Coronary artery (tissue), 2 donors: Measurements from ENCODE around the gene SCYGR1.
"Not testable (repeated sequence)": the region's sequence is repeated elsewhere in the genome, so short reads cannot be mapped to it uniquely, and the experiment has no call there.

Source experiments
- DNase-seq: peaks from one replicate; pipeline ENCODE4 v3.0.0-alpha.2; 2017; ENCODE audit warnings: low spot score
- H3K27ac ChIP-seq, 2 donors: fragments of 200-600 bp; sonication (generic); one replicate each; pipeline ENCODE4 v1.5.1; 2016 to 2019
- H3K4me3 ChIP-seq: fragments of 200-600 bp; sonication (generic); 2 replicates; pipeline ENCODE4 v1.5.1; 2016; ENCODE audit warnings: mild to moderate bottlenecking, moderate library complexity
- TF ChIP-seq, protein P1 (sequence below): fragments of 200-600 bp; sonication (generic); IDR thresholded peaks from one replicate; pipeline ENCODE4 v1.5.1; 2019; ENCODE audit warnings: antibody characterized with exemption

The SCYGR1 gene, protein sequence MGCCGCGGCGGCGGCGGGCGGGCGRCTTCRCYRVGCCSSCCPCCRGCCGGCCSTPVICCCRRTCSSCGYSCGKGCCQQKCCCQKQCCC

DNA sequence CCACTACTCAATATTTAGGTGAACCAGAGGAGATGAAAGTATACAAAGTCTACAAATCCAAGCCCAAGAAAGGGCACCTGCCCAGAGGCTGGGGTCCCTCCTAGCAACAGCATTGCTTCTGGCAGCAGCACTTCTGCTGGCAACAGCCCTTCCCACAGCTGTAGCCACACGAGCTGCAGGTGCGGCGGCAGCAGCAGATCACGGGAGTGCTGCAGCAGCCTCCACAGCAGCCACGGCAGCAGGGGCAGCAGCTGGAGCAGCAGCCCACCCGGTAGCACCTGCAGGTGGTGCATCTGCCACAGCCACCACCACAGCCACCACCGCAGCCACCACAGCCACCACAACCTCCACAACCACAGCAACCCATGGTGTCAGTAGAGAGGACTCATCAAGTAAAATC, at the start of gene SCYGR1:
SCYGR1 (minus strand) TSS at position 367 of the 400 bp plus-strand sequence; CDS start at position 367, 0 bp downstream.
- not testable (repeated sequence) for H3K4me3 ChIP-seq, DNase-seq, H3K27ac ChIP-seq

DNA sequence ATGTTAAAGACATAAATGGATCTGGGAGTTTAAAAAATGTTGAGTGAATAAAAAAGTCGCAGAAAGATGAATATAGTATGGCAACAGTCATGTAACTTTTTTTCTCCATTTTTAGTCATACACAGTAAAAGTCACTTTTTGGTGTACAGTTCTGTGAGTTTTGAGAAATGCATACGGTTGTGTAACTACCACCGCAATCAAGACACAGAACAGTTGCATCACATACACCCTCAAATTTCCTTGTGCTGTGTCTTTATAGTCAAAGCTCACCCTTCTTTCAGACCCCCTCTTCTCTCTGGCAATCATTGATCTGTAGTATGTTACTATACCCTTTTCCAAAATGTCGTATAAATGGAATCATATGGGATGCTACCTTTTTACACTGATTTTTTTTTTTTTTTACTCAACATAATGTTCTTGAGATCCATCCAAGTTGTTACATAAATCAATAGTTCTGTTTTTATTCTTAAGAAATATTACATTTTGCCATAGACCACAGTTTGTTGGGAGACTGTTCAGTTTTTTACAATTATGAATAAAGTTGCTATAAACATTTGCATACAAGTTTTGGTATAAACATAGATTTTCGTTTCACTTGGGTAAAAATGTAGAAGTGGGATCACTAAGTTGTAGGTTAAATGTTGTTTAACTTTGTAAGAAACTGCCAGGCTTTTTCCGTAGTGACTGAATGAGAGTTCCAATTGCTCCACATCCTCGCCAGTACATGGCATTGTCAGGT, 48.9 kb upstream of the SCYGR1 start:
- Histone ChIP-seq H3K4me3 (no peak overlapping the region), H3K27ac (no peak overlapping the region)
- no peak for DNase-seq
- TF ChIP-seq, protein P1, sequence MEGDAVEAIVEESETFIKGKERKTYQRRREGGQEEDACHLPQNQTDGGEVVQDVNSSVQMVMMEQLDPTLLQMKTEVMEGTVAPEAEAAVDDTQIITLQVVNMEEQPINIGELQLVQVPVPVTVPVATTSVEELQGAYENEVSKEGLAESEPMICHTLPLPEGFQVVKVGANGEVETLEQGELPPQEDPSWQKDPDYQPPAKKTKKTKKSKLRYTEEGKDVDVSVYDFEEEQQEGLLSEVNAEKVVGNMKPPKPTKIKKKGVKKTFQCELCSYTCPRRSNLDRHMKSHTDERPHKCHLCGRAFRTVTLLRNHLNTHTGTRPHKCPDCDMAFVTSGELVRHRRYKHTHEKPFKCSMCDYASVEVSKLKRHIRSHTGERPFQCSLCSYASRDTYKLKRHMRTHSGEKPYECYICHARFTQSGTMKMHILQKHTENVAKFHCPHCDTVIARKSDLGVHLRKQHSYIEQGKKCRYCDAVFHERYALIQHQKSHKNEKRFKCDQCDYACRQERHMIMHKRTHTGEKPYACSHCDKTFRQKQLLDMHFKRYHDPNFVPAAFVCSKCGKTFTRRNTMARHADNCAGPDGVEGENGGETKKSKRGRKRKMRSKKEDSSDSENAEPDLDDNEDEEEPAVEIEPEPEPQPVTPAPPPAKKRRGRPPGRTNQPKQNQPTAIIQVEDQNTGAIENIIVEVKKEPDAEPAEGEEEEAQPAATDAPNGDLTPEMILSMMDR: no peak

DNA sequence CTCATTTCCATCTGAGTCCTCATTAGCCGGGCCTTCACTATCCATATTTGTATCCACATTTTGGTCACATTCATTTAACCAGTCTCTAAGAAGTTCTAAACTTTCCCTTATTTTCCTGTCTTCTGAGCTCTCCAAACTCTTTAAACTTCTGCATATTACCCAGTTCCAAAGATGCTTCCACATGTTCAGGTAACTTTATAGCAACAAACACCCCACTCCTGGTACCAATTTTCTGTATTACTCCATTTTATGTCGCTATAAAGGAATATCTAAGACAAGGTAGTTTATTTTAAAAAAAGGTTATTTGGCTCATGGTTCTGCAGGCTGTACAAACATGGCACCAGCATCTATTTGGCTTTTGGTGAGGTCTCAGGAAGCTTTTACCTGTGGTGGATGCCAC, 45.4 kb upstream of the SCYGR1 start:
- TF ChIP-seq, protein P1: no peak
- no peak overlapping the region for H3K4me3 ChIP-seq
- no peak overlapping the region for H3K27ac ChIP-seq
- no peak for DNase-seq

DNA sequence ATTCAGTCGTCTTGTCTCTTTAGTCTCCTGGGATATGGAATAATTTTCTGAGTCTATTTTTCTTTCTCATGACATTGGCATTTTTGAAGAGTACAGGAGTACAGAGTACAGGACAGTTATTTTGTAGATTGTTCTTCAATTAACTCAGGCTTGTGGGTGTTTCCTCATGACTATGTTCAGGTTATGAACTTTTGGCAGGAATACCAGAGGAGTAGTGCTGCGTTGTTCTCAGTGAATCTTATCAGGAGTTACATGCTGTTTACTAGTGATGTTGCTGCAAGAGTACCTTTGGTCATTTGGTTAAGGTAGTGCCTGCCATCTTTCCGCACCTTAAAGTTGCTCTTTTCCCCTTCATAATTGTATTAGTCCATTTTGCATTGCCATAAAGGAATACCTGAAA, 42.9 kb upstream of the SCYGR1 start:
- TF ChIP-seq, protein P1: no peak
- H3K4me3 ChIP-seq: no peak overlapping the region
- no peak for DNase-seq
- no peak overlapping the region for H3K27ac ChIP-seq

DNA sequence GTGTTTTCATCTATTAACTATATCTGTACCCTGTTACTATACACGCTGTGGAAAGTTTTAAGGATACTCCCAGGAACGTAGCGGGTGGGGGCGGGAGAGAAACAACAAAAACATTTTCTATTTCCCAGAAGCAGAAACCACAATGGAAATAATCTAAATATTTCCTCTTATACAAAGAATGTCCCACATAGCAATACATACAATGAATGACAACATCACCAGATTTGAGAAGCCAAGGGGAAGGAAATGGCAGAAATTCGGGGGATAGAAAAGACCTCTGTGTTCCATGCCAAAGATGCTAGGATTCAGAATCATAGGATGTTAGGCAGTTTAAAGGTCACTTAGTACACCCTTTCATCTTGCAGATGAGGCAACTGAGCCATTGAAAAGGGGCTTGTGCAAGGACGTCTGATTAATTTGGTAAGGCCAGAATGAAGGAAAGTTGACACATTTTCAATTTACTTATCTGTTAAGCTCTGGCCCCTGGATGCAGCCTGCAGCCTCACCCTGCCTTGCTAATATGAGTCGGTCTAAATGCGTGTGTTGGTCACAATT, 41.1 kb upstream of the SCYGR1 start:
- DNase-seq: no peak
- no peak overlapping the region for H3K4me3 ChIP-seq
- H3K27ac ChIP-seq: no peak overlapping the region
- TF ChIP-seq, protein P1: no peak

DNA sequence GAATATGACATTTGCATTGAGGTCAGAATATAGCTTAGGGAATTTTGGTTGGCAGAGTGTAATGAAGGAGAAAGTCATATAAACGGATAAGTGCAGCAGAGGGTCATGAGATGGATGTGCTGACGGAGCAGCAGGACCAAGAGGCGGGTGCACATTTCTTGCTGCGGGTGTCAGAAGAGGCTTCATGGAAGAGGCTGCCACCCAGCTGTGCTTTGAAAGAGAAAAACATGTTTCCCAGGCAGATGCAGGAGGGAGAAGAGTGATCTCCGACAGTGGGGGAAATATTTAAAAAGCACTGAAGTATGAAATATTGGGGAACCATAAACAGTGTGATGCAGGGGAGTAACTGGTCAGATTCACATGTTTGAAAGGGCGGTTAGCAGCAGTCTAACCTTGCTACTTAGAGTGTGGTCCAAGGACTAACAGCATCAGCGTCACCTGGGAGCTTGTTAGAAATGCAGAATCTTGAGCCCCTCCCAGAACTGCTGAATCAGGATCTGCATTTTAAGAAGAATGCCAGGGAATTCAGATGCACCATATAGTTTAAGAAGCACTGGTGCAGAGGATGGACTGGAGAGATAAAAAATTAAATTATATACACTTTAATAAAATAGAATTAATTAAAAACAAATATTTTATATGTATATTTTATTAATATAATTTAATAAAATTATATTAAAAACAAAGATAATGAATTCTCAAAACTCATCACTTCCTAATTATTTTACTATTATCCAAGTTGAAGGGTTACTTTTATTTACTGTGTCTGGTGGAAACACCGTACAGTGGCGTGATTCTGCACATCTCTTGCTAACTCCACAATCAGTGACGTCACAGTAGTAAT, 36.1 kb upstream of the SCYGR1 start:
- H3K4me3 ChIP-seq: no peak overlapping the region
- no peak for DNase-seq
- TF ChIP-seq, protein P1: no peak
- no peak overlapping the region for H3K27ac ChIP-seq
